ENCODE data around the gene HCN2. TPM values are rescaled to one million over a fixed set of nuclear protein-coding genes. Genes with fewer than 3 reads are reported as not detected.

Gene HCN2
- total and polyA plus RNA-seq, 9 of the 15 experiments (the other 6 are each of a cell fraction or from before 2014, with no cell fraction given): 0.29 to 4.2 (median 0.82) TPM; not detected in 2

GRCh38 chr19:662962-663681 lies 73.4 kb downstream of the HCN2 start, which contains the start of gene RNF126 (continued):
- TF ChIP-seq ZNF518B (CRISPR knock-in tag; IDR thresholded peaks at IDR 0.05) (no peak), CHCHD3 (CRISPR knock-in tag; IDR thresholded peaks at IDR 0.05) (no peak), KLF10 (CRISPR knock-in tag; IDR thresholded peaks at IDR 0.05) (no peak), ERF (CRISPR knock-in tag; IDR thresholded peaks at IDR 0.05) (peak; percentile 42; the same call in 1 of the 2 replicates), ZBTB7A (IDR thresholded peaks at IDR 0.05; ENCODE audit: borderline replicate concordance, control insufficient read depth, low read depth, low read length) (peak; percentile 55; the same call in 1 of the 2 replicates), PTBP1 (IDR thresholded peaks at IDR 0.05; ENCODE audit: low read depth, low read length) (no peak), RBM39 (optimal IDR thresholded peaks at IDR 0.05; ENCODE audit: low read depth, low read length) (no peak), SIN3A (IDR thresholded peaks at IDR 0.05; ENCODE audit: borderline replicate concordance in 2 of 2, control insufficient read depth in 1 of 2, low read depth in 2 of 2, low read length in 2 of 2) (peak in 1 of 2 experiments; percentile 70; a peak in 2 of 4 replicates), PHF21A (IDR thresholded peaks at IDR 0.05; ENCODE audit: borderline replicate concordance, low read depth) (no peak), TARDBP (IDR thresholded peaks at IDR 0.05) (no peak), FOXA3 (CRISPR knock-in tag; conservative IDR thresholded peaks at IDR 0.05 in 1 of 2, IDR thresholded peaks at IDR 0.05 in 1 of 2) (no peak), GATA2 (CRISPR knock-in tag; IDR thresholded peaks at IDR 0.05) (no peak)
- TF ChIP-seq, protein P1, sequence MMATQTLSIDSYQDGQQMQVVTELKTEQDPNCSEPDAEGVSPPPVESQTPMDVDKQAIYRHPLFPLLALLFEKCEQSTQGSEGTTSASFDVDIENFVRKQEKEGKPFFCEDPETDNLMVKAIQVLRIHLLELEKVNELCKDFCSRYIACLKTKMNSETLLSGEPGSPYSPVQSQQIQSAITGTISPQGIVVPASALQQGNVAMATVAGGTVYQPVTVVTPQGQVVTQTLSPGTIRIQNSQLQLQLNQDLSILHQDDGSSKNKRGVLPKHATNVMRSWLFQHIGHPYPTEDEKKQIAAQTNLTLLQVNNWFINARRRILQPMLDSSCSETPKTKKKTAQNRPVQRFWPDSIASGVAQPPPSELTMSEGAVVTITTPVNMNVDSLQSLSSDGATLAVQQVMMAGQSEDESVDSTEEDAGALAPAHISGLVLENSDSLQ (IDR thresholded peaks at IDR 0.05): peak; percentile 17; the same call in 1 of the 2 replicates
- TF ChIP-seq, protein P2, sequence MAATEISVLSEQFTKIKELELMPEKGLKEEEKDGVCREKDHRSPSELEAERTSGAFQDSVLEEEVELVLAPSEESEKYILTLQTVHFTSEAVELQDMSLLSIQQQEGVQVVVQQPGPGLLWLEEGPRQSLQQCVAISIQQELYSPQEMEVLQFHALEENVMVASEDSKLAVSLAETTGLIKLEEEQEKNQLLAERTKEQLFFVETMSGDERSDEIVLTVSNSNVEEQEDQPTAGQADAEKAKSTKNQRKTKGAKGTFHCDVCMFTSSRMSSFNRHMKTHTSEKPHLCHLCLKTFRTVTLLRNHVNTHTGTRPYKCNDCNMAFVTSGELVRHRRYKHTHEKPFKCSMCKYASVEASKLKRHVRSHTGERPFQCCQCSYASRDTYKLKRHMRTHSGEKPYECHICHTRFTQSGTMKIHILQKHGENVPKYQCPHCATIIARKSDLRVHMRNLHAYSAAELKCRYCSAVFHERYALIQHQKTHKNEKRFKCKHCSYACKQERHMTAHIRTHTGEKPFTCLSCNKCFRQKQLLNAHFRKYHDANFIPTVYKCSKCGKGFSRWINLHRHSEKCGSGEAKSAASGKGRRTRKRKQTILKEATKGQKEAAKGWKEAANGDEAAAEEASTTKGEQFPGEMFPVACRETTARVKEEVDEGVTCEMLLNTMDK (IDR thresholded peaks at IDR 0.05; ENCODE audit: borderline replicate concordance, insufficient read depth, low read depth, low read length, poor library complexity, severe bottlenecking): no peak
- TF ChIP-seq, protein P3, sequence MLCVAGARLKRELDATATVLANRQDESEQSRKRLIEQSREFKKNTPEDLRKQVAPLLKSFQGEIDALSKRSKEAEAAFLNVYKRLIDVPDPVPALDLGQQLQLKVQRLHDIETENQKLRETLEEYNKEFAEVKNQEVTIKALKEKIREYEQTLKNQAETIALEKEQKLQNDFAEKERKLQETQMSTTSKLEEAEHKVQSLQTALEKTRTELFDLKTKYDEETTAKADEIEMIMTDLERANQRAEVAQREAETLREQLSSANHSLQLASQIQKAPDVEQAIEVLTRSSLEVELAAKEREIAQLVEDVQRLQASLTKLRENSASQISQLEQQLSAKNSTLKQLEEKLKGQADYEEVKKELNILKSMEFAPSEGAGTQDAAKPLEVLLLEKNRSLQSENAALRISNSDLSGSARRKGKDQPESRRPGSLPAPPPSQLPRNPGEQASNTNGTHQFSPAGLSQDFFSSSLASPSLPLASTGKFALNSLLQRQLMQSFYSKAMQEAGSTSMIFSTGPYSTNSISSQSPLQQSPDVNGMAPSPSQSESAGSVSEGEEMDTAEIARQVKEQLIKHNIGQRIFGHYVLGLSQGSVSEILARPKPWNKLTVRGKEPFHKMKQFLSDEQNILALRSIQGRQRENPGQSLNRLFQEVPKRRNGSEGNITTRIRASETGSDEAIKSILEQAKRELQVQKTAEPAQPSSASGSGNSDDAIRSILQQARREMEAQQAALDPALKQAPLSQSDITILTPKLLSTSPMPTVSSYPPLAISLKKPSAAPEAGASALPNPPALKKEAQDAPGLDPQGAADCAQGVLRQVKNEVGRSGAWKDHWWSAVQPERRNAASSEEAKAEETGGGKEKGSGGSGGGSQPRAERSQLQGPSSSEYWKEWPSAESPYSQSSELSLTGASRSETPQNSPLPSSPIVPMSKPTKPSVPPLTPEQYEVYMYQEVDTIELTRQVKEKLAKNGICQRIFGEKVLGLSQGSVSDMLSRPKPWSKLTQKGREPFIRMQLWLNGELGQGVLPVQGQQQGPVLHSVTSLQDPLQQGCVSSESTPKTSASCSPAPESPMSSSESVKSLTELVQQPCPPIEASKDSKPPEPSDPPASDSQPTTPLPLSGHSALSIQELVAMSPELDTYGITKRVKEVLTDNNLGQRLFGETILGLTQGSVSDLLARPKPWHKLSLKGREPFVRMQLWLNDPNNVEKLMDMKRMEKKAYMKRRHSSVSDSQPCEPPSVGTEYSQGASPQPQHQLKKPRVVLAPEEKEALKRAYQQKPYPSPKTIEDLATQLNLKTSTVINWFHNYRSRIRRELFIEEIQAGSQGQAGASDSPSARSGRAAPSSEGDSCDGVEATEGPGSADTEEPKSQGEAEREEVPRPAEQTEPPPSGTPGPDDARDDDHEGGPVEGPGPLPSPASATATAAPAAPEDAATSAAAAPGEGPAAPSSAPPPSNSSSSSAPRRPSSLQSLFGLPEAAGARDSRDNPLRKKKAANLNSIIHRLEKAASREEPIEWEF (CRISPR knock-in tag; IDR thresholded peaks at IDR 0.05): no peak
